ENCODE data around the gene ACVRL1. TPM values are rescaled to one million over a fixed set of nuclear protein-coding genes. Genes with fewer than 3 reads are reported as not detected.

ACVRL1 gene
- total RNA-seq, 4 donors from 2014 or later, result 46.4 to 169 (median 56.8) TPM

DNA sequence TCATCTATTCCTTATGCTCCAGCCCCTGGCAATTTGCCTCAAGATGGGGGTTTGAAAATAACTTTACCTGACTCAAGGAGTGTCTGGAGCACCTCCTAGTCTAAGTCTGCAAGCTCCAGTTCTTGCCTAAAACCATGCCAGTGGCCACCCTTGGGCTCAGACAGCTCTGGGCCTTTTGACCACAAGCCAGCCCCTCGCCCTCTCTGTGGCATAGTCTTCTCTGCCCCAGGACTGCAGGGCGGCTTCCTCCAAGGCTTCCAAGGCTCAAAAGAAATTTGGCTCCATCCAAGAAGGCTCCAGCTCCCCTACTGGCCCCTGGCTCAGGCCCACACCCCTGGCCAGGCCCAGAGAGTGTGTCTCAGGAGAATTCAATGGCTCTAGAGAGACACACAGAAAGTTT is 14.8 kb downstream of the ACVRL1 start:
- DNase-seq, result peak in 1 of 3 donors; percentile 38
- Histone ChIP-seq H3K27ac (peak overlapping the region in 3 of 4 donors; percentile 48 to 69 (median 63)), H3K27me3 (no peaks in the 10 kb centered on the region), H3K4me1 (peaks cover 0 to 17% (median 8%) of the 10 kb centered on the region in 4 donors), H3K36me3 (no peaks in the 10 kb centered on the region), H3K4me3 (no peak overlapping the region), H3K9me3 (no peaks in the 10 kb centered on the region)
- TF ChIP-seq, protein P1, sequence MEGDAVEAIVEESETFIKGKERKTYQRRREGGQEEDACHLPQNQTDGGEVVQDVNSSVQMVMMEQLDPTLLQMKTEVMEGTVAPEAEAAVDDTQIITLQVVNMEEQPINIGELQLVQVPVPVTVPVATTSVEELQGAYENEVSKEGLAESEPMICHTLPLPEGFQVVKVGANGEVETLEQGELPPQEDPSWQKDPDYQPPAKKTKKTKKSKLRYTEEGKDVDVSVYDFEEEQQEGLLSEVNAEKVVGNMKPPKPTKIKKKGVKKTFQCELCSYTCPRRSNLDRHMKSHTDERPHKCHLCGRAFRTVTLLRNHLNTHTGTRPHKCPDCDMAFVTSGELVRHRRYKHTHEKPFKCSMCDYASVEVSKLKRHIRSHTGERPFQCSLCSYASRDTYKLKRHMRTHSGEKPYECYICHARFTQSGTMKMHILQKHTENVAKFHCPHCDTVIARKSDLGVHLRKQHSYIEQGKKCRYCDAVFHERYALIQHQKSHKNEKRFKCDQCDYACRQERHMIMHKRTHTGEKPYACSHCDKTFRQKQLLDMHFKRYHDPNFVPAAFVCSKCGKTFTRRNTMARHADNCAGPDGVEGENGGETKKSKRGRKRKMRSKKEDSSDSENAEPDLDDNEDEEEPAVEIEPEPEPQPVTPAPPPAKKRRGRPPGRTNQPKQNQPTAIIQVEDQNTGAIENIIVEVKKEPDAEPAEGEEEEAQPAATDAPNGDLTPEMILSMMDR (IDR thresholded peaks at IDR 0.05), result no peak
- TF ChIP-seq POLR2A (IDR thresholded peaks at IDR 0.05), result no peak

DNA sequence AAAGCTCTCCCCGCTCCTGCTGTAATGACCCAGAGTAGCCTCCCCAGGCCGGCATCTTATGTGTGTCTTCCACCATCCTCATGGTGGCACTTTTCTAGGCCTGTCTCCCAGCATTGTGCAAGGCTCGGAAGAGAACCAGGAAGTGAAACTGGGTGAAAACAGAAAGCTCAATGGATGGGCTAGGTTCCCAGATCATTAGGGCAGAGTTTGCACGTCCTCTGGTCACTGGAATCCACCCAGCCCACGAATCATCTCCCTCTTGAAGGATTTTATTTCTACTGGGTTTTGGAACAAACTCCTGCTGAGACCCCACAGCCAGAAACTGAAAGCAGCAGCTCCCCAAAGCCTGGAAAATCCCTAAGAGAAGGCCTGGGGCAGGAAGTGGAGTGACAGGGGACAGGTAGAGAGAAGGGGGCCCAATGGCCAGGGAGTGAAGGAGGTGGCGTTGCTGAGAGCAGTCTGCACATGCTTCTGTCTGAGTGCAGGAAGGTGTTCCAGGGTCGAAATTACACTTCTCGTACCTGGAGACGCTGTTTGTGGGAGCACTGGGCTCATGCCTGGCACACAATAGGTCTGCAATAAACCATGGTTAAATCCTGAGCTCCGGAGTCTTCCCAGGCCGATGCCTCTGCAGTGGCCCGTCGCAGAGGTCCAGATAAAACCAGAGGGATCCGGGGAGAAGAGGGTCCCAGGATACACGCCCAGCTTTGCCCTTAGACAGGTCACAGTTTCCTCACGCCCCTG is 15.6 kb downstream of the ACVRL1 start:
- TF ChIP-seq, protein P1 (IDR thresholded peaks at IDR 0.05), result peak in 1 of 6 experiments; percentile 17
- no peak for TF ChIP-seq POLR2A (IDR thresholded peaks at IDR 0.05)
- Histone ChIP-seq H3K36me3 (no peaks in the 10 kb centered on the region), H3K4me3 (peak overlapping the region in 2 of 4 donors; percentile 0 to 2), H3K27me3 (no peaks in the 10 kb centered on the region), H3K4me1 (peaks cover 0 to 17% (median 8%) of the 10 kb centered on the region in 4 donors), H3K9me3 (no peaks in the 10 kb centered on the region), H3K27ac (peak overlapping the region; percentile 33 to 69 (median 56))
- peak; percentile 33 to 70 (median 50) for DNase-seq

DNA sequence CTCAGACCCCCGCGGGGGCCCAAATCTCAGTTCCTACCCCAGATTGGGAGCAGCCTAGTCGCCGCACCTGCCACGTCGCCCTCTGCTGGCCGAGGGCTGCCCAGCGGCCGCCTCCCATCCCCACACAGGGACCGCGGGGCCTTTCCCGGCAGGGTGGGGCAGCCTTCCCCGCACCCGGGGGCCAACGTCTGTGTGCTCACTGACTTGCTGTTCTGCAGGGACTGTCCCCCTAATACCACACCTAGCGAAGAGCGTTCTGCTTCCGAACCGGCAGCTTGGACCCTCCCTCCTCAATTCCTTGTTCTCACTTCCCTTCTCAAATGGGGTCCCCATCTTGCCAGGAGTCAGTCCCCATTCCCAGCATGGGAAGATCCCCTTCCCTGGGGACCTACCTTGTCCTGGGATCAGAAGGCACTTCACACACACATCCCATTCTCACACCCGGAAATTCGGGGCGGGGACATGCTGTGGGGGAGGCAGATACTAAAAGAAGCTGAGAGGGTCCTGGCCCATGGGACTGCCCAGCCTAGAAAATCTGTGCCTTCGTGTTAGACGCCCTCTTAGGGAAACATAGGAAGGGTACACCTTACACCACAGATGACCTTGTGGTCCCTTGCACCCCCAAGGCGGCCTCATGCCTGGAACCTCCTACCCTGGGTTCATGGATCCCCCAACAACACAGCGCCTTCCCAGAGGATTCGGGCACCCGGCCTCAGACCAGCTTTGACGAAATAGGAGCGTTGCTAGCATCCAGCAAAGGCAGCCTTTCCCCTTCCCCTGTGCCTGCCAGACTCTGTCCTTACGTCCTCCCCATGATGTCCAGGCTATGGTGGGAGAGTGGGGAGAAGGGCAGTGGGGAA is 16.4 kb downstream of the ACVRL1 start:
- TF ChIP-seq POLR2A (IDR thresholded peaks at IDR 0.05), result no peak
- TF ChIP-seq, protein P1 (IDR thresholded peaks at IDR 0.05), result peak; percentile 26 to 86 (median 70)

DNA sequence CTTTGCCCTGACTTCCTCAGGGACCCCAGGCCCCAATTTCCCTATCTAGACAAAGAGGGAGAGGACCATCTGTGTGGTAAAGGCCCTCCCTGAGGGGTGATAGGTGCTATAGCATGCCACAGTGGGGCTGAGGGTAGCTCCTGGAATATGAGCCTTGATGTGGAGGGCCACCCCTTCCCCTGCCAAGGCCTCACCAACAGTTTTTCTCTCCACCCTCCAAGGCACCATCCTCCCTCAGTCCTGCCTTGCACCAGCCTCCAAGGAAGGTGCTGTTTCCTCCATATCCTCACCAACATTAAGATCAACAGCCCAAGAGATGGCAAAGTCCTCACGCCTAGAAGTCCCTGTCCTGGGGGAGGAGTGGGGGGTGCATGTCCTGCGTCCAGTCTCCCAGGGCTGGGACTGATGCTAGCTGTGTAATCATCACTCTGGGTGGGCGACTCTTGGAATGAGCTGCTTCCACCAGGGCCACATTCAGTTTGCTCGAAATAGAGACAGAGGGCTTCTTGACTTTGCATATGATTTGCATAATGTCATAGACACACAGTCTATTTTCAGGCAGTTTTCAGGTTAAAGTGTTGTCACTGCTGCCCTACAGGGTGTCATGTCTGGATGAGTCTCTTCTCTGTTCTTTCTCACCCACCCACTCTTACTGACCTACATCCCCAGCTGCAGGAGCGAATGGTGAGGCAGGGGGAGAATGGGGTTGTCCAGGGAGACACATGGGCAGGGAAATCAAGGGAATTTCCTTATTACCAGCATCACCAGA is 17.4 kb downstream of the ACVRL1 start:
- Histone ChIP-seq H3K27me3 (no peaks in the 10 kb centered on the region), H3K9me3 (no peaks in the 10 kb centered on the region), H3K27ac (no peak overlapping the region), H3K36me3 (no peaks in the 10 kb centered on the region), H3K4me3 (no peak overlapping the region), H3K4me1 (peaks cover 0 to 17% (median 8%) of the 10 kb centered on the region in 4 donors)
- DNase-seq, result peak in 1 of 3 donors; percentile 25
- TF ChIP-seq, protein P1 (IDR thresholded peaks at IDR 0.05), result no peak
- TF ChIP-seq POLR2A (IDR thresholded peaks at IDR 0.05), result no peak

More for the DNA sequence above, 16.4 kb downstream of the ACVRL1 start:
- Histone ChIP-seq H3K4me3 (peak overlapping the region in 2 of 4 donors; percentile 0 to 2), H3K9me3 (no peaks in the 10 kb centered on the region), H3K4me1 (peaks cover 0 to 17% (median 8%) of the 10 kb centered on the region in 4 donors), H3K27me3 (no peaks in the 10 kb centered on the region), H3K27ac (peak overlapping the region; percentile 33 to 69 (median 56)), H3K36me3 (no peaks in the 10 kb centered on the region)
- peak; percentile 40 to 77 (median 76) for DNase-seq
